Breast epithelium (tissue), 3 donors: Measurements from ENCODE around the gene UCP2.

Source experiments
- CTCF ChIP-seq, 3 donors: fragments of 450-650 bp; IDR thresholded peaks; one replicate each; pipeline ENCODE4 v1.5.1; 2016 to 2017; ENCODE audit warnings: antibody characterized with exemption in 3 of 3, mild to moderate bottlenecking in 3 of 3, moderate library complexity in 3 of 3
- POLR2A ChIP-seq: fragments of 450-650 bp; IDR thresholded peaks from one replicate; pipeline ENCODE4 v1.6.1; 2016; ENCODE audit warnings: antibody characterized with exemption, mild to moderate bottlenecking, moderate library complexity

- TF ChIP-seq CTCF (IDR thresholded peaks at IDR 0.05) (no peak), POLR2A (no peak)
Observed at GRCh38 chr11:73929388-73929787, 53.3 kb downstream of the UCP2 start.
